ENCODE measurements around the gene TCF7L1. TPM values are rescaled to one million over a fixed set of nuclear protein-coding genes. Genes with fewer than 3 reads are reported as not detected.
"Not testable (repeated sequence)": the region's sequence is repeated elsewhere in the genome, so short reads cannot be mapped to it uniquely, and the experiment has no call there.

TCF7L1 gene
- total RNA-seq, 4 donors from 2014 or later = 1.1 to 3.9 (median 2.8) TPM

DNA sequence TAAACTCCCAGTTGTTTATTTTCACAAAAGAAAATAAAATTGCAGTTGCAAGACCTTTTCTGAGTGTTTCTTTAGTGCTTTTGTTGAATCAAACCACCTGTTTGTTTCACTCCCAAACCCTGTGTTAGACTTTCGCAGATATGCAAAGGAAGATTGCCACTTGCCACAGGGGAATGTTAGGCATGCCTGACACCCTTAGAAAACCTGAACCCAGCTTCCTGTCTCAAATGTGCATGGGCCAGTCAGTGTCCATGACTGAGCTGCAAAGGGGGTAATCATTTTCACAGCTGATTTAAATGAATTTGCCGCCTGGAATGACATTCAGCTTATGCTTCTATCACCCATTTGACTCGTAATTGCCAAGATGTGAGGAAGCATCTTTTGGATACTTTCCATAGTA, 177.1 kb downstream of the TCF7L1 start:
- no peak overlapping the region for H3K27ac ChIP-seq
- in situ Hi-C loops (cut with MboI; ENCODE audit: low sequenced_read_pairs in 4 of 4) = no loop called here

DNA sequence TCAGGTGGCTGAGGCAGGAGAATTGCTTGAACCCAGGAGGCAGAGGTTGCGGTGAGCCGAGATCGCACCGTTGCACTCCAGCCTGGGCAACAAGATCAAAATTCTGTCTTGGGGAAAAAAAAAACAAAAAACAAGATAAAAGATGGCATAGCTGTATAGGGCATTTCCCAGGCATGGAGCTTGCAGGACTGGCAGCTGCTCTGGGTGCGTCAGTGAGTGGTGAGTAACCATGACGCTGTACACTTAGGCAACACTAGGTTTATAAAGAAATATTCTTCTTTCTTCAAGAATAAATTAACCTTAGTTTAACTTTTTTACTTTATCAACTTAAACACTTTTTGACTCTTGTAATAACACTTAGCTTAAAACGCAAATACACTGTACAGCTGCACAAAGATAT, 179.2 kb downstream of the TCF7L1 start:
- ATAC-seq (no peak), DNase-seq (no peak)
- no peak overlapping the region for H3K4me3 ChIP-seq
- H3K9me3 ChIP-seq = no peaks in the 10 kb centered on the region
- TF ChIP-seq POLR2A (IDR thresholded peaks at IDR 0.05) = no peak
- TF ChIP-seq, protein P1, sequence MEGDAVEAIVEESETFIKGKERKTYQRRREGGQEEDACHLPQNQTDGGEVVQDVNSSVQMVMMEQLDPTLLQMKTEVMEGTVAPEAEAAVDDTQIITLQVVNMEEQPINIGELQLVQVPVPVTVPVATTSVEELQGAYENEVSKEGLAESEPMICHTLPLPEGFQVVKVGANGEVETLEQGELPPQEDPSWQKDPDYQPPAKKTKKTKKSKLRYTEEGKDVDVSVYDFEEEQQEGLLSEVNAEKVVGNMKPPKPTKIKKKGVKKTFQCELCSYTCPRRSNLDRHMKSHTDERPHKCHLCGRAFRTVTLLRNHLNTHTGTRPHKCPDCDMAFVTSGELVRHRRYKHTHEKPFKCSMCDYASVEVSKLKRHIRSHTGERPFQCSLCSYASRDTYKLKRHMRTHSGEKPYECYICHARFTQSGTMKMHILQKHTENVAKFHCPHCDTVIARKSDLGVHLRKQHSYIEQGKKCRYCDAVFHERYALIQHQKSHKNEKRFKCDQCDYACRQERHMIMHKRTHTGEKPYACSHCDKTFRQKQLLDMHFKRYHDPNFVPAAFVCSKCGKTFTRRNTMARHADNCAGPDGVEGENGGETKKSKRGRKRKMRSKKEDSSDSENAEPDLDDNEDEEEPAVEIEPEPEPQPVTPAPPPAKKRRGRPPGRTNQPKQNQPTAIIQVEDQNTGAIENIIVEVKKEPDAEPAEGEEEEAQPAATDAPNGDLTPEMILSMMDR (IDR thresholded peaks at IDR 0.05 in 4 of 5, conservative IDR thresholded peaks at IDR 0.05 in 1 of 5) = no peak
- no peaks in the 10 kb centered on the region for H3K27me3 ChIP-seq
- H3K27ac ChIP-seq = no peak overlapping the region
- H3K36me3 ChIP-seq = peaks cover 0 to 26% of the 10 kb centered on the region in 2 donors
- peaks cover 0 to 6% of the 10 kb centered on the region in 2 donors for H3K4me1 ChIP-seq
- in situ Hi-C loops (cut with MboI; ENCODE audit: low sequenced_read_pairs in 4 of 4) (no loop called here), intact Hi-C loops (cut with DNase I; ENCODE audit: low total_unique reads) (no loop called here)

More for the DNA sequence above, 177.1 kb downstream of the TCF7L1 start:
- peaks cover 0 to 28% of the 10 kb centered on the region in 2 donors for H3K36me3 ChIP-seq
- intact Hi-C loops (cut with DNase I; ENCODE audit: low total_unique reads) = no loop called here
- H3K4me1 ChIP-seq = peaks cover 0 to 6% of the 10 kb centered on the region in 2 donors
- H3K4me3 ChIP-seq = no peak overlapping the region
- H3K27me3 ChIP-seq = no peaks in the 10 kb centered on the region
- H3K9me3 ChIP-seq = no peaks in the 10 kb centered on the region
- DNase-seq (no peak), ATAC-seq (no peak)
- no peak for TF ChIP-seq POLR2A (IDR thresholded peaks at IDR 0.05)
- TF ChIP-seq, protein P1 (IDR thresholded peaks at IDR 0.05 in 4 of 5, conservative IDR thresholded peaks at IDR 0.05 in 1 of 5) = no peak

DNA sequence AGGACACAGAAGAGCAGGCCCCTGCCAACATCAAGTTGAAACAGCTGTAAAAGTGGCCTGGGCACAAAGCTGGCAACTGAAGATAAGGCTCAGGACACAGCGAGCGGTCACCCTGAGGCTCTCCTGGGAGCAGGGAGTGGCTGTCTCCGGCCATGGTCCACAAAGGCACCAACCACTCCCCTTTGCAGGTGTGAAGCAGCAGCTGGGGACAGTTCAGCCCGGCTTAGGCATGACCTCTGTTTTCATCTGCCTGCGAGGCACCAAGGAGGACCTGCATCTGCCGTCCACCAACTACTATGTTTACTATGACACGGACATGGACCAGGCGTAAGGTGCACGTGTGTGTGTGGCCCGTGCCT, 181.7 kb downstream of the TCF7L1 start:
- H3K27ac ChIP-seq = no peak overlapping the region
- H3K4me3 ChIP-seq = no peak overlapping the region
- H3K4me1 ChIP-seq = peaks cover 0 to 9% of the 10 kb centered on the region in 2 donors
- in situ Hi-C loops (cut with MboI; ENCODE audit: low sequenced_read_pairs in 4 of 4) = no loop called here
- no peak for ATAC-seq
- no peaks in the 10 kb centered on the region for H3K9me3 ChIP-seq
- TF ChIP-seq POLR2A (IDR thresholded peaks at IDR 0.05) = no peak
- TF ChIP-seq, protein P1 (IDR thresholded peaks at IDR 0.05 in 4 of 5, conservative IDR thresholded peaks at IDR 0.05 in 1 of 5) = no peak
- DNase-seq = no peak
- intact Hi-C loops (cut with DNase I; ENCODE audit: low total_unique reads) = no loop called here
- peaks cover 0 to 28% of the 10 kb centered on the region in 2 donors for H3K36me3 ChIP-seq
- H3K27me3 ChIP-seq = no peaks in the 10 kb centered on the region

DNA sequence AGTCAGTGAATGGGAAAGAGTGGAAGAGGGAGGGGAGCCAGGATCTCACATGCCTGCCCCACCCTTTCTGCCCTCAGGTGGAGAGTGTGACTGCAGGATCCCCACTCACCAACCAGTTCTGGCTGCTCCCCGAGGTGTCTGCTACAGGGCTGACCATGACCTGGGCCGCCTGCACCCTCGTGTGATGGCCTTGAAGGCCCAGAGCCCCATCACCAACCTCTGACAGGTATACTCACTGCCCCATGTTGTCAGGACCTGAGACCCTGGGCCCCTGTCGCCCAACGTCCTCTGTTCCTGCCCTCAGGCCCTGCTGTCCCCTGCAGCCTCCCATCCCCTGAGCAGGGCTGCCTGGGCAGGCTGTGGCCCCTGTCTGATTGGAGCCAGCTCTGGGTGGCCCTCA, 182.7 kb downstream of the TCF7L1 start:
- ATAC-seq; H3K9me3 ChIP-seq; H3K4me1 ChIP-seq; H3K27me3 ChIP-seq; in situ Hi-C loops (cut with MboI; ENCODE audit: low sequenced_read_pairs in 4 of 4); H3K4me3 ChIP-seq; DNase-seq; intact Hi-C loops (cut with DNase I; ENCODE audit: low total_unique reads); H3K27ac ChIP-seq: not testable (repeated sequence)
- peaks cover 0 to 38% of the 10 kb centered on the region in 2 donors for H3K36me3 ChIP-seq

DNA sequence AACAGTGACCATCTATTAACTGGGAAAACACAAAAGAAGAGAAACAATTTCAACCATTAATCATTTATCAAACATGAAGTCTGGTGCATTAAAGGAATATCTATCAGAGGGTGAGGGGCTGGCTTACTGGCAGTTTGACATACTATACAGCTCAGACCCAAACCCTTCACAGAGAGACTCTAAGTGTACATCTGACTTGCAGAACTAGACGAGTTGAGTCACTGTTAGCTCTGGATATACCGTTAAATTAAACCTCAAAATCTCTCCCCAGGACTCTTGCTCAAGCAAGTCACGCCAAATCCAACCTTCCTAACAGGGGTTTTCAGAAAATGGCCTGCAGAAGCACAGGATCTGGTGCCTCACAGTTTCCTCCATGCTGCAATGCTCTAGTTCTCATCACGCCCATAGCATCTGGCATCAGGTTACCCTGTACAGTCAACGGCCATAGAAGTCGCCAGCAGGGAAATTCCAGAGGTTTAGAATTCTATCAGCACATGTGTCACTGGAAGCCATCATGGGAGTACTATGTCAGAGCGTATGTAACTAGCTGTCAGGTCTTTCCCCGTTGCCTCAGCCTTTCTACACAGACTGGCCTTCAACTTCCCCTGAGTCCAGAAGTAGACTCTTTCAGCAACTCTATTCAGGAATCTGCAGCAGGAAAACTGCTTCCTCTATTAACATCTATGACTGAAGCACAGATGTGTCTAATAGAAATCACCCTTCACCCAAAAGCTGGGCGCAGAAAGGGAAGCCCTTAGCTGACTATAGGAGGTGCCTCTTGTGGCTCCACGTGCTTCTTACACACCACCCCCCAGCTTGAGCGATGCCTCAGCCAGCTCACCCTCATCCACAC, 185.3 kb downstream of the TCF7L1 start:
- peaks cover 0 to 62% of the 10 kb centered on the region in 2 donors for H3K36me3 ChIP-seq
- in situ Hi-C loops (cut with MboI; ENCODE audit: low sequenced_read_pairs in 4 of 4) = no loop called here
- peak; percentile 20 to 39 for ATAC-seq

More for the DNA sequence above, 185.3 kb downstream of the TCF7L1 start:
- TF ChIP-seq POLR2A (IDR thresholded peaks at IDR 0.05) = no peak
- TF ChIP-seq, protein P1 (IDR thresholded peaks at IDR 0.05 in 4 of 5, conservative IDR thresholded peaks at IDR 0.05 in 1 of 5) = no peak
- Histone ChIP-seq H3K4me3 (no peak overlapping the region), H3K27ac (no peak overlapping the region), H3K4me1 (peaks cover 2 to 9% of the 10 kb centered on the region in 2 donors), H3K27me3 (no peaks in the 10 kb centered on the region), H3K9me3 (no peaks in the 10 kb centered on the region)
- intact Hi-C loops (cut with DNase I; ENCODE audit: low total_unique reads) = no loop called here
- no peak for DNase-seq
